ENCODE data around the gene XPO5.

GRCh38 chr6:43608807-43609206 lies 33.0 kb upstream of the XPO5 start:
- TF ChIP-seq ZBTB43 (CRISPR knock-in tag; IDR thresholded peaks at IDR 0.05) (no peak), CTCF (IDR thresholded peaks at IDR 0.05) (no peak), SP1 (CRISPR knock-in tag; conservative IDR thresholded peaks at IDR 0.05) (no peak), MAX (CRISPR knock-in tag; IDR thresholded peaks at IDR 0.05) (no peak)

Data from WTC11 (cell line).